NCI-H69 (cell line): ENCODE measurements around the gene PKN1.

ENCODE experiments used
- DNase-seq: peaks from one replicate; lab custom pipeline; 2025; lab: John Stamatoyannopoulos, UW

PKN1 gene

DNA sequence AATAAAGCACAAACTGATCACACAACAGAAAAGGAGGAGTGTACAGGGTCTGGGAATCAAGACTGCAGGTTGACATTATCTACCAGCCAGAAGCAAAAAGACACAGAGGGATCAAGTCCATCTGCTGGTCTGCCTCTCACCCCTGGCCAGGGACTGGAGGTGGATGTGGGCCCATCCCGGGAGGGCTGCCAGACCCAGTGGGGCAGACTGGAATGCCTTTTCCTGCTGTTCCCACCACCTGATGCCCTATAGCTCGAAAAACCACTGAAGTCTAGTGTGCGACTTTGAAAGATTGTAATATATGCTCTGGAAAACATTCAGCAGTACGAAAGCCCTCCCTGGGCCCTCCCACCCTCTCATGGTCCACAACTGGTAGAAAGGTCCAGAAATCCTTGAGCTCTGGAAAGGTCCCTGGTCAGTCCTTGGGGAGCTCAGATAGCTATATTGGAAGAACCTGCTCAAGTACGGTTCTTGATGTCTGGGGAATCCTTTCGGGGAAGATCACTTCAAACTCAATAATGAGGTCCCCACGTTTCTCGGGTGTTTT lies 82.5 kb downstream of the PKN1 start:
- no peak for DNase-seq

- no peak for DNase-seq
Observed at GRCh38 chr19:14516048-14516534, 83.0 kb downstream of the PKN1 start.

DNA sequence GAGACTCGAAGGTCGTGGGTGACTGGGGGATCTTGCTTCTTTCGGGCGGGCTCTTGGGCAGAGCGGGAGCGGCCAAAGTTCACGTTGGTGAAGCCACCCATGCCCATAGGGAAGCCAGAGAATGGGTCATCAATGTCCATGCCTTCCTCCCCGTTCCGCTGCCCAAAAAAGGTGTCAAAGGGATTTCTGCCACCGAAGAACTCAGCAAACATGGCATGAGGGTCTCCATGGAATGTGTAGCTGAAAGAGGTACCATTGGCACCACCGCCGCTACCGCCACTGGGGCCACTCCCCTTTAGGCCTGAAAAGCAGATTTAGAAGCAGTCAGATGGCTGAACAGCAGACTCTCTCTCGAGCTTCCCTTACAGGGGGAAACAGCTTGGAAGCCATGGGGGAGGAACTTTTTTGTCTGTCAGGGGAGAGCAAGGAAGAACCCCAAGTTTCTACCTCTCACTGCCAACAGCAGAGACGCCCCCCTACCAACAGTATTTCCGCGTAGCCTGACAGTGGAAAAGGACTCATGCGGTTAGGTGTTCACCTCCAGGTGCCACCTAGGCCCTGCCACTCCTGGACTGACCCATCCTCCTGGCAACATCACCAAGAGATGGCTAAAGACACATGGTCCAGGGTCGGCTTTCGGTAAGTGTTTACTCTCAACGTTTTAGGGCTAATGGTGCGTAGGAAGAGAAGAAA lies 83.8 kb downstream of the PKN1 start:
- DNase-seq = peak; percentile 31

DNA sequence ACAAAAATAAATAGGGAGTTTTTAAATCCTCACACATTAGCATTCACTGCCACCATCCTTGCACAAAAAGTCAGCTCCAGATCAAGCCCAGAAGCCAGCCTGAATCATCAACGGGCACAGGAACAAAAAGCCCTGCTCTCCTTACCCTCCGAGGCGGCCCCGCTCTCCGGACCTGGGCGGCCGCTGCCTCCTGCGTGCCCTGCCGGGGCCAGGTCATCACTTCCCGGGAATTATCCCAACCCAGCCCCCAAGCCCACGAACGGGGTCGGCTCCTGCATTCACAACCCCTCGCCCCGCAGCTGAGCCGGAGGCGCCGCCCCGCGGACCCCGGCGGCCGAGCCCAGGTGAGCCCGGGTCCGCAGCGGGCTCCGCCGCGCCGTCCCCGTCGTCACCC lies 84.3 kb downstream of the PKN1 start:
- DNase-seq = no peak

GRCh38 chr19:14517840-14518505 lies 84.9 kb downstream of the PKN1 start, which contains the start of gene DNAJB1:
Gene DNAJB1, minus strand, starts transcription at chr19:14518397. Its CDS starts 48 bp downstream, at chr19:14518349.
- DNase-seq = peak; percentile 85

DNA sequence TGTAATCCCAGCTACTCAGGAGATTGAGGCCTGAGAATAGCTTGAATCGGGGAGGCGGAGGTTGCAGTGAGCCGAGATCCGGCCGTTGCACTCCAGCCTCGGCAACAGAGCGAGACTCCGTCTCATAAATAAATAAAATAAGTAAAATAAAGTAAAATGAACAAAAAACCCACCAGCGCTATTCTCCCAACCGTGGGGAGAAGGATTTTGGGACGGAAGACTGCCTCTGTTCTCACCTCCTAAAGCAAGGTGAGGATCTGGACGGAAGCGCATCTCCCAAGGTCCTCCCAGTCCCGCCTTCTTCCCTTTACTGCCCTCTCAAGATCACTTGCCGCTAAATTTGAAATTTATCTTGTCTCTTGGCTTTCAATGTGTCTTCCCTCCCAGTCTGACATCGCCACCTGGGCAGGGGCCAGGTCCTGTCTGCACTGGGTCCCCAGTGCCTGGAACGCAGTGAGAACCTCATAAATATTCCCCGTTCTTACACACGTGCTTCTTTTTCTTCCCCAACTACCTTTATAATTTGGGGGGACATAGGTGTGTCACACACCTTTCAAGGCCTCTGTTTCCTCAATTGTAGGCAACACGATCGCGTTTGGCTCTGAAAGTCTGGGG lies 86.2 kb downstream of the PKN1 start:
- DNase-seq = no peak

DNA sequence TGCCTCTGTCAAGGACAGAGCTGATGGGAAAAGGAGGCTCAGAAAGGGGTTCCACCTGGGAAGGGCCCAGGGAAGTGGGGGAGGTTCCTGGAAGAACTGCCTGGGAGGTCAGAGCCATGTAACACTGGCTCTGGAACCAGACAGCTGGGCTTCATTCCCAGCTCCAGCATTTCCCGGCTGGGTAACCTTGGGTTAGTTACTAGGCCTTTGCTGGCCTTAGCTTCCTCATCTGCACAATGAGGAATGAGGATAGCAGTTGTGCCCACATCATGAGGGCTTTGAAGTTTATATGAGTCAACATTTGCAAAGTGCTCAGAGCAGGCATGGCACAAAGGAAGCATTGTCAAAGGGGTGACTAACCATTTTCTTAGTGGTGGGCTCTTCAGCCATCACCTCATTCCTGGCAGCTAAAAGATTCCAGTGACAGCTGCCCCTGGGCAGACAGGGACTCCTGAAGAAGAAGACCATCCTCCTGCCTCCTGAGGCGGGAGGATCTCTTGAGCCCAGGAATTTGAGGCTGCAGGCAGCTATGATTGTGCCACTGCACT lies 86.8 kb downstream of the PKN1 start:
- DNase-seq = no peak

- DNase-seq = no peak
Observed at GRCh38 chr19:14520543-14520942, 87.4 kb downstream of the PKN1 start.
